Fibroblast of gingiva (primary cell): ENCODE measurements around the gene UGT1A3.

Experiments used
- DNase-seq: peaks from one replicate; pipeline ENCODE4 v3.0.0-alpha.2; 2011; ENCODE audit warnings: low read depth

UGT1A3 gene

GRCh38 chr2:233796254-233796653 lies 67.4 kb downstream of the UGT1A3 start:
- no peak for DNase-seq

DNA sequence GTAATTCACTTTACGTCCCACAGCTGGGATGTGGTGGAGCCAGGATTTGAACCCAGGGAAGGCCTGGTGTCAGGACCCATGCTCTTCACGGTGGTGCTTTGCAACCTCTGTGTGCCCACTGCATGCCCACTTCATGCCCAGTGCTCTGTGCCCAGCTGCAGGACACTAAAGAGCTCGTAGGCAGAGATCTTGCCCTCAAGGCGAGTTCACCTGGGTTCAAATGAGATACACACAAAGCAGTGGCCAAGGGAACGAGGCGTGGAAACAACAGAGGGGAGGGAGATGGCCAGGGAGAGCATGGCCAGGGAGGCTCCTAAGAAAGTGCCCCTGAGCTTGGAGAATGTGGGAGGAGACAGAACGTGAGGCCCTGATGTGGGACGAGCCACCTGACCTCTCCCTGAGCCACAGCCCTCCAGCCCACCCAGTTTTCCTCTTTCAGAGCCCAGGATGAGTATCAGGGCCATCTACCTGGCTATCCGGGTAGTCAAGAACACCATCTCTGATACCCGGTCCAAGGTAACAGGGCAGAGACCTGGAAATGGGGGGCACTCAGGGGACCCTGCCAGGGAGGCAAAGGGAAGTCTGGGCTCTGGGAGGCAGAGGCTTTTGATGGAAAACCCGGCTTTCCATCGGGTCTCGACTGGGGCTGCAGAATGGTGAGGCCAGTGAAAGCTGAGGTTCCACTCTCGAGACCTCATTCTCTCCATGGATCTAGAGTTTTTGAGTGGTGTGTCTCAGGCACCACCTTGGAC lies 69.7 kb downstream of the UGT1A3 start:
- no peak for DNase-seq

GRCh38 chr2:233799087-233799665 lies 70.3 kb downstream of the UGT1A3 start:
- DNase-seq = no peak

- DNase-seq = no peak
Measured at GRCh38 chr2:233799716-233800115, 70.9 kb downstream of the UGT1A3 start.

GRCh38 chr2:233800208-233800607 lies 71.4 kb downstream of the UGT1A3 start:
- no peak for DNase-seq

GRCh38 chr2:233801357-233802131 lies 72.7 kb downstream of the UGT1A3 start:
- no peak for DNase-seq

GRCh38 chr2:233802132-233802815 lies 73.4 kb downstream of the UGT1A3 start:
- no peak for DNase-seq

DNA sequence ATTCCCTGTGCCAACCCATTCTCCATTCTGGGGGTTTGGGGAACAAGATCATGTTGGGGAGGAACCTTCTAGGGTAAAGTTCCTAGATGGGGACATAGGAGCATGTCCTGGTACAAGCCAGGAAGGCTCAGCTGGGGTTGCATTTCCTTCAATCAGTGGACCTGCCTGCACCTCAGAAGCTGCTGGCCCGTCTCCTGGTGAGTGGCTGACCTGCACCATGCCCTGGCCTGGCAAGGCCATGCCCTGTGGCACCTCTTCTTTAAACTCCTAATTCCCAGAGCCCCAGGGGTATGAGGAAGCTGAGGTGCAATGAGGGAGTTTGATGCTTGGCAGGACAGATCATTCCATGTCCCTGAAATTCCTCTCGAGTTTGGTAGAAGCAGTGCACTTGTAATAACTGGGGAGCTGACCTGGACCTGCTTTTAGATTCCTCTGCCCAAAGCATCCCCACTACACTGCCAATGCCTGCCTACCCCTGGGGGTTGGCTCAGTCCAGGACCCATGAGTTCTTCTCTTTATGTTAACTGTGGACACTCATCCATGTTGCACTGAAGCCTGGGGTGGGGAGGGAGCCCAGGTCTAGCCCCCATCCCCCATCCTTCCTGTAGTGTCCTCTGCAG lies 74.6 kb downstream of the UGT1A3 start:
- DNase-seq = no peak

DNA sequence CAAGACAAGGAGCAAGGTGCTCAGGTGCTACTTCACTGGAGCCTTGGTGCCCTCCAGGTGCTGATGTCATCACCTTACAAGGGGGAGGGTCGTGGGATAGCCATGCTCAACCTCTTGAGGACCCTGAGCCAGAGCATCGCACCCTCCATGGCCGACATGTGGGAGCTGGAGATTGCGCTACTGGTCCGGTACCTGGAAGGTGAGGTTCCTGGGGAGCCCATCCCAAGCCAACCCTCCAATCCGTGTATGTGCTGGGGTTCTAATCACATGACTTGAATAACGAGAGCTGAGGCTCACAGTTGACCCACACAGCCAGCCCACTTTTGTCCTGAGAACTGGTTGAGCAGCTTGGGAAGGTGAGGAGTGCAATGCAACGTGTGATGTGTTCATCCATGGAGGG lies 75.2 kb downstream of the UGT1A3 start:
- no peak for DNase-seq

DNA sequence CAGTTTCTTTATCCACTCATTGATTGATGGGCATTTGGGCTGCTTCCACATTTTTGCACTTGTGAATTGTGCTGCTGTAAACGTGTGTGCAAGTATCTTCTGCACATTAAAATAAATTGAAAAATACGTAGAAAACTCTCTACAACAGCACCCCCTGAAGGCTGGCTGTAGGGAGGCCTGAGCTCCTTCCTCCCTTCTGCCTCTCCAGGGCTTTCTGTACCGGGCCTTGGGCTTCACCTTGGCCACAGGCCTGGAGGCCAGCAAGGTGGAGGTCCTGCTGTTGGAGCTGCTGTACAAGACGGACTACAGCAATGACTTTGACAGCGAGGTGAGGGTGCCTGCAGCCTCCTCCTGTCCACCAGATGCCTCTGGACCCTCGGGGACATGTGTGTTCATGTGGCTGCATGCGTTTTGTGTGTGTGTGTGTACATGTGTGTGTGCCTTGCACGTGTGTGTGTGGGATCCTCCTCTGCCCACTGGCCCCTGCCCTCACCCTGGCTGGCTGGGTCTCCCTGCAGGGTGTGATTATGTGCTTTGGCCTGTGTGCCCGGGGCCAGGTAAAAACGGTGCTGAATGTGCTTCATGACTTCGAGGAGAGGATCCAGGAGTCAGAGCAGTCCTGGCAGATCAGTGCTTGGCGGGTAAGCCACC lies 78.5 kb downstream of the UGT1A3 start:
- DNase-seq = no peak

GRCh38 chr2:233807966-233808935 lies 79.4 kb downstream of the UGT1A3 start:
- DNase-seq = no peak

GRCh38 chr2:233810385-233810784 lies 81.5 kb downstream of the UGT1A3 start:
- DNase-seq = no peak

- no peak for DNase-seq
Measured at GRCh38 chr2:233811087-233811486, 82.2 kb downstream of the UGT1A3 start.

DNA sequence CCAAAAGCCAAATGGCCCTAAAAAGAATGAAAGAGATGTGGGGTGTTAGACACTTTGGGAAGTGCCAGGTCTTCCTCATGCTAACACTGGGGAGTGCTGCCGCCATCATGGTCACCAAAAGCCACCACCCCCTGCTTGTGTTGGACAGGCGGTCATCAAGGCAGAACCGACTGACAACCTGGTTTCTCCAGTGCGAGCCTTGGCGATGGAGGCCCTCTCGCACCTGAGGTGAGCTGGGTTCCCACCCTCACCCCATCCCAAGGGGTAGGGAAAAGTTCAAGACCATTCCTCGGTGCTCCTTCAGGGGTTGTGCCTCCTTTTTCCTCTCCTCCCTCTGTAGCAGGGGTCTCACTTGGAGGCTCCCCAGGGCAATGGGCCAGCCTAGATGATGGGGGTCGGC lies 82.9 kb downstream of the UGT1A3 start:
- DNase-seq = no peak

DNA sequence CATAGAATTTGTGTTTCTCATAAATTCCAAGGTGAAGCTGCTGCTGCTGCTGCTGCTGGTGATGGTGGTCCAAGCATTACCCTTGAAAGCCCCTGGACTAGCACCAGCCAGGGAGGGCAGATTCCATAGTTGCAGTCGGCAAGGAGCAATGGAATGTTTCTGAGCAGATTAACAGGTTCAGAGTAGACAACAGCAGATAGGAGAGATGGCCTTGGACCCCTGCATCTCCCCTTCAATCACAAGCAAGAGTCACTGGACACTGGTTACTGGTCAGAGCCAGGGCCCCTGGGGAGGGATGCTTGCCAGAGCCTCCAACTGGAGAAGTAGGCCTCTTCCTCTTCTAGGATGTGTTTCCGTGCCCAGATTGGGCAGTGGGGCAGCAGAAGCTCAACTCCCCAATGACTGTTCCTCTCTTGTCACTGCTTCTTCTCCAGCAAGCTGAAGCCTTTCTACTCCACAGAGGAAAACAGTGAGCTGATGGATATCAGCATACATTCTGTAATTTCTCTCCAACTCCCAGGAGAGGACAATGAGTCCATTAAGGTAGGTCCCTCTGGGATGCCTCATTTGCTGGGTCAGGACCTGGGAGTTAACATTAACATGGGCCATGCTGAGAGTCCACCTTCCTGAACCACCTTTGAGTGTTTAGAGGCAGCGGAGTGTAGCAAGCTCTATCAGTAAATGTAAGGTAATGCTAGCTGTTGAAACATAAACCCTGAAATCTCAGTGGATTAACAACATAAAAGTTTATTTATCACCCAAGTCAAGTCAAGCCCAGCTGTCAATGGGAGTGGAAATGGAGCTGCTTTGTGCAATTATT lies 84.6 kb downstream of the UGT1A3 start:
- DNase-seq = no peak

GRCh38 chr2:233814056-233814835 lies 85.4 kb downstream of the UGT1A3 start:
- DNase-seq = no peak

GRCh38 chr2:233815861-233816260 lies 87.0 kb downstream of the UGT1A3 start:
- DNase-seq = no peak

DNA sequence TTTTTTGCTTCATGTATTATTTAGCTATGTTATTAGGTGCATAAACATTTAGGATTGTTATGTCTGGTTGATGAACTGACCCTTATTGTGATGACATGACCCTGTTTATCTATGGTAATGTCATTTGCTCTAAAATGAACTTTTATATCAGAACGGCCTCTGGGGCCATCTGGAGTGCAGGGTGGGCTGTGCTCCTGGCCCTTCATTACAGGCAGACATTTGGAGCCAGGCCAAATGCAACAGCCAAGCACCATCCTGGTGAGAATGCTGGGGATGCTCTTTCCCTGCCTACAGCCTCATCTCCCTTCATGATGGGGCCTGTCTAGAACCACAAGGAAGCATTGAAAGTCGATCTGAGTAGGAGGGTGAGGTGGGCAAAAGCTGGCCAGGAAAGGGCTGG lies 87.5 kb downstream of the UGT1A3 start:
- no peak for DNase-seq

DNA sequence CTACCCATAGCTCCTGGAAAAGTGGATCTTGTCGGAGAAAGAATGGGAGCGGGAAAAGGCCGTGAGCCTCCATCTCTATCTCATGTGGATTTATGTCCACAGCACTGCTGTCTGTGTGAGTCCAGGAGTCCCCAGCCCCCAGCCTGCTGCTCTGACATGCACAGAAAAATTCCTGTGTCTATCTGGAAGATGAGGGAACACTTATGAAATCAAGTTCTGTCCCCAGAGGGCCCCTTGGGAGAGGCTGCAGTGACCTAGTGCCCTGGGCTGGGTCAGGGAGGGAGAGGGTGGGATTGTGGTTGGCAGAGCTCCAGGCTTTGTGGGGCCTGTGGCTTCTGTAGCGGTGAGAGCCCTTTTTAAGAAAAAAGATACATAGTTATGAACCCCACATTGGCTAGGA lies 87.9 kb downstream of the UGT1A3 start:
- no peak for DNase-seq
